ENCODE measurements around the gene SLC43A2.

Gene SLC43A2

GRCh38 chr17:1621273-1621954 lies 7.2 kb downstream of the SLC43A2 start:
- no peak for DNase-seq

DNA sequence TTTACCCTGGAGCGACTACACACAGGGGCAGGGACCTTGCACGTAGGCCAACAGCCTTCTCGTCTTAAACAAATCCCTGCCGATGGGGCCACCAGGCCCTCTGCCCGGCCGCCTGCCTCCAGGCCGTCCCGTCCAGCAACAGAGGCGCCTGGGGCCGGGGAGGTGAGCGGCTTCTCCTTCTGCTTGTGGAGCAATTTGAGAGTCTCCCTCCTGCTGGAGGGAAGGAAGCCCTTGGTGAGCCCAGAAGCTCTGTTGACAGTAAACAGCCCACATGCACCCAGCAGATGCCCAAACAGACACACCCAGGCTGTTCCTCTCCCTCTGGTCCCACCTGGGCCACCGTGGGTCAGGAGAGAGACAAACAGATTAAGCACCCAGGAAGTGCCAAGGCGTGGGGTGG lies 8.1 kb downstream of the SLC43A2 start:
- no peak for DNase-seq

GRCh38 chr17:1617620-1618174 lies 10.9 kb downstream of the SLC43A2 start:
- DNase-seq, result no peak

- no peak for DNase-seq
Observed at GRCh38 chr17:1616101-1616500, 12.5 kb downstream of the SLC43A2 start.

GRCh38 chr17:1612400-1612799 lies 16.2 kb downstream of the SLC43A2 start:
- no peak for DNase-seq

GRCh38 chr17:1611715-1612114 lies 16.9 kb downstream of the SLC43A2 start:
- no peak for DNase-seq

GRCh38 chr17:1608676-1609075 lies 20.0 kb downstream of the SLC43A2 start:
- no peak for DNase-seq

DNA sequence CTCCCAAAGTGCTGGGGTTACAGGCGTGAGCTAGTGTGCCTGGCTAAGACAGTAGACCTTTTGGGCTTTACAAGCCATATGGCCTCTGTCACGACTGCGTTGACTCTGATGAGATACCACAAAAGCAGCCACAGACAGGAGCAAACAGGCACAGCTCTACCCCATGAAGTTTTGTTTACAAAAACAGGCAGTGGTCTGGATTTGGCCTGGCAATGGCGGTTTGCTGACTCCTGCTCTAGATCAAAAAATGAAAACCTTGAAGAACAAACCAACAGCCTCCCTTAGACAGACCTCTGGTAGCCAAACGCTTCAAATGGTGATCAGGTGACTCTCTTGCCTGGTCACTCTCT lies 20.7 kb downstream of the SLC43A2 start:
- no peak for DNase-seq

DNA sequence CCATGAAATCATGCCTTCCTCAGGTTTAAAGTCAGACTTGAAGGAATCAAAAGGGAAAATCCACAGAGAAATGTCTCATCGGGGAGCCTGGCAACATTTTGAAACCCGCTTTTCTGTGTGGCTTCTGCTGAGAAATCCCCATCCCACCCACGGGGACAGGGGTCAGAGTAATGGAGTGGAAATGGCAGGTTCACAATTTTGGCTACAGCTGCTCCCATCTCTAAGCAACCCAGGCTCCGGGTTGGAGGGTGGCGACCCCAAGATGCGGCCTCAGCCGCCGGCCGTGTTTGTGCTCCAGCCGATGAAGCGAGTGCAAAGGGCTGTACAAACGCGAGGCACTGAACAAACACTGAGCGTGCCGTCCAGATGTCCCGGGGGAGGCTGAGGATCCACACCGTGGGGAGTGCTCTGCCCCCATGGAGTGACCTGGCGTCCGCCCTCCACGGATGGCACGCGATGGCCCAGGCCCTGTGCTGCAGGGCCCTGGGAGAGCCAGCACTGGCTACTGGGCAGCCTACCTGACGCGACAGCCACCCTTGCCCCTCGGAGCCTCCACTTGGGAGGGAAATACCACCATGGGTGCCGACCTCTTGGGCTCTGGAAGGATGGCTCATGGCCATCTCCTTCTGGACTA lies 22.2 kb downstream of the SLC43A2 start:
- DNase-seq, result peak in 1 of 2 experiments; percentile 7

DNA sequence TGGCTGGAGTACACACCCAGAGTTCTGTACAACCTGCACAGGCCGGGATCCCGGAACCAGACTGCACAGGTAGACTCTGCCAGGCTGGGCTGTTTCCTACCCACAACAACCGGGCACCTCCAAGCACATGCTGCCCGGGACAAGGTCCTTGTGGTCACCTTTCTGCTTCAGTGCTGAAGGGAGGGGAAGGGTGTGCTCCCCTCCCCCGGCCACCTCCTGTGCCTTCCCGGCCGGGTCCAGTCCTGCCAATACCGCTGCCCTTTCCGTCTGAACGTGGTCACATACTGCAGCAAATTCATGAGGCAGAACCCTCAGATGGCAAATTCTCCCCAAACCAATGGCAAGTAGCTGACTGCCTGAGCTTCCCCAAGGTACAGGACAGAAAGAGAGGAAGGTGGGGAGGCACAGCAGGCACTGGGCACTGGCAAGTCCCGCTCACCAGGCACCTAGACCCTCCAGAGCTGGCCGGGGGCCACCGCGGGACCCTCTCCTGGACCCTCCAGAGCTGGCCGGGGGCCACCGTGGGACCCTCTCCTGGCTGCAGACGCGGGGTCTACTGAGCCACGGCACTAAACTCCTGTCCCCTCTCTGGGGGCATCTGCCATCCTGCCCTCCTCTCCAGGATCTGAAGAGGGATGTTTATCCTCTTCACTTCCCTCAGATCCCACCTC lies 22.8 kb downstream of the SLC43A2 start:
- DNase-seq, result no peak

GRCh38 chr17:1604831-1605528 lies 23.7 kb downstream of the SLC43A2 start:
- DNase-seq, result no peak

GRCh38 chr17:1601571-1601970 lies 27.1 kb downstream of the SLC43A2 start:
- no peak for DNase-seq

GRCh38 chr17:1598399-1599095 lies 30.1 kb downstream of the SLC43A2 start:
- no peak for DNase-seq

DNA sequence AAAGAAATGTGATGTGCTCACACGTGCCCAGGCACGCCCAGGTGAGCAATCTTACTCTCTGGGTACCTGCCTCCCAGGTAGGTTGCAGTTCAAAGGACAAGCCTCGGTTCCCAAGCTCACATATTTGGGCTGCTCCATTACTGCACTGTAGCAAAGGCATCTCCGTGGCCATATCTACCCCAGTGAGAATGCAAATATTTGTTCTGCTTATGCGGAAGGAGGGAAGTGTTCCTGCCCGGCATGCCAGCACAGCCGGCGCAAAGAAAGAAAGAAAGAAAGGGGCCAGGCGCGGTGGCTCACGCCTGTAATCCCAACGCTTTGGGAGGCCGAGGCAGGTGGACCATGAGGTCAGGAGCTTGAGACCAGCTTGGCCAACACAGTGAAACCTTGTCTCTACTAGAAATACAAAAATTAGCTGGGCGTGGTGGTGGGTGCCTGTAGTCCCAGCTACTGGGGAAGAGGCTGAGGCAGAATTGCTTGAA lies 30.7 kb downstream of the SLC43A2 start:
- DNase-seq, result no peak

DNA sequence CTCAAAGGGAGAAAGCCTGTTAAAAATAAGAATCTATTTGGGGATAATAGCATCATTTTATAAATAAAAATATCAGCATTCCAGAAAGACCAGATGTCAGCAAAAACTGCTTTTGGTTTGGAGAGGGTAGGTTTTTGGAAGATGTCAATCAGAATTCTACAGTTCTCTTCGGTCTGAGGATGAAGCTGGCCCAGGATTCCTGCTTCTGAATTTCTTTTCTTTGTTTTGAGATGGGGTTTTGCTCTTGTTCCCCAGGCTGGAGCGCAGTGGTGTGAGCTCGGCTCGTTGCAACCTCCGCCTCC lies 35.1 kb downstream of the SLC43A2 start:
- DNase-seq, result no peak

- no peak for DNase-seq
Observed at GRCh38 chr17:1592751-1593629, 35.6 kb downstream of the SLC43A2 start.

DNA sequence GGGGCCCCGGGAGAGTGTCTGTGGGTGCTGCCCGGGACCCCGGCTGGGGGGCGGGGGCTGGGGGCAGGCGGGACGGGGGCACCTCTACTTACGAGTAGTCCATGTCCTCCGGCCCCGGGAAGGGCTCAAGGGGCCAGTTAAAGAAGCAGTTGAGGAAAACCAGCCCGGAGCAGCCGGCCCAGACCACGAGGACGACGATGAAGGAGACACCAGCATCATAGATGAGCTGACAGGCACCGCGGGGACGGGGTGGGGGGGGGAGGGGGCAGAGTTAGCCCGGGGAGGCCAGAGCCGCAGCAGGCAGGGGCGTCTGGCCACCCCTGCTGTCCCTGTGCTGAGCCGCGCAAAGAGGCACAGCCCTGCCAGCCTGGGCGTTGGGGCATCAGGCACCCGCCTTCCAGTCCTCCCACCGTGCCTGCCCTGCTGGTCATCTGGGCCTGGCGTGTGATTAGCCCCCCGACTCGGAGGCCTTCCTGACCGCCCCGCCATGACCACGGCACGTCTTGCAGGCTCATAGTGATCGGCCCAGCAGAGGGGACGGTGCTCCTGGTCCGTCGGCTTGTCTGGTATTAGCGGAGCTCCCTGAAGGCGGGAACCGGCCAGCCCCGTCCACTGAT lies 37.1 kb downstream of the SLC43A2 start:
- no peak for DNase-seq

DNA sequence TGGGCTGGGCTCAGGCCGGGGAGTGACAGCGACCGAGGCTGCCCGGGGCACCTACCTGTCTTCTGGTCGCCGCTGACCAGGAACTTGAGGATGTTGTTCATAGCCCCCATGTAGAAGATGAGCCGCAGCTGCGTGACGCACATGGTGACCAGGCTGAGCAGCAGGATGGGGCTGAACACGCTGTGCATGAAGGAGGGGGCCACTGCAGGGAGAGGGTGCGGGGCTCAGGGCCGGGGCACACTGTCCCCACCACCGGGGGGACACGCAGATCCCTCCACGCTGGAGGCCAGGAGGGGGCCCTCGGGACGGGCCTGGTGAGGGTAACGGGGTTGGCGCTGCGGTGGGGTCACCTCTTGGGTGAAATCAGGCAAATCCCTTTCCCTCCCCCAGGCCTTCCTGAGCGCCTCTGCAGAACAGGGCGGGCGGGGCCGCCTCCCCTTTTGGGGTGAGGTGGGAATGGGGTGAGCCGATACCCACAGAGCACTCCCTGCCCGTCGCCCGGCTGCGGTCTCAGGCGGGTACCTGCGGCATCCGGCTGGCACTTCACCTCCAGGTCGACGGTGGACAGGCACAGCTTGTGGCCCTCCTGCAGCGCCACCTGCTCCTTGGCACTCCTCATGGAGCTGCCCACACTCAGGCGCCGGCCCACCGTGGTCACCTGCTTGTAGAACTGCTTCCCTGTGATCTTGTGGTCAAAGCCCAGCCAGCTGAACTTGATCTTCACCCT lies 37.7 kb downstream of the SLC43A2 start:
- DNase-seq, result no peak

DNA sequence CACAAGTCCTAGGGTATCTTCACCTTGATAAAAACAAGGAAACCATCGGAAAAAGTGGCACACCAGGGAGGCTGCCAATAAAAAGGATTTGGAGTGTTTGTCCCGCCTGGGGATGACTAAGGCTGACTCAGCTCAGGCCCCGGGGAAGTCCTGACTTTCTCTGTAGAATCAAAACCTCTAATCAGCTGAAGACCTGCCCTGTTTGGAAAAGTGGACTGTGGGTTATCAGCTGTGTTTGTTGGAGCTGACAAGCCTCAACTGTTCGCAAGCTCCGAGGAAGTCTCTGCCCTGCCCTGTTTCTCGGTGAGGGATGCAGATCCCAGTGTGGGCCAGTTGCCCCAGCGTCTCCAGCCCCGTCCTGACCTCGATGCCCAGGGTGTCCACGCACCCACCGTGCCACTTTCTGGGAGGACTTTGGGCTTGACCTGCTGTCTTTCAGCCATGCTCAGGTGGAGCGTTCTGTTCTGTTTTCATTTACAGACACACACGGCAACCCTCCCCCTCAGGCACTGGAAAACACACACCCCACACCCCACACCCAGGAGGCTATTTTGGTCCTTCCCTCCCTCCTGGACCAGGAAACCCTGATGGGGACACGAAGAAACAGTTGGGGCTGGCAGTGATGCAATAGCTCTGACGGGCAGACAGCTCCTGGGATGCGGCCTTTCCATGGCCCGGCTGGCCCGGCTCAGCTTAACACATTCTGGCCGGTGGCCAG lies 38.4 kb downstream of the SLC43A2 start:
- no peak for DNase-seq

Data from SHP77 (cell line).